GM10266 (cell line): ENCODE data around the gene DAAM1.

Experiments
- DNase-seq: peaks from one replicate; pipeline ENCODE4 v3.0.0; 2012; ENCODE audit errors: extremely low spot score
- CTCF ChIP-seq: IDR thresholded peaks from 2 replicates; pipeline ENCODE4 v1.5.1; 2012; ENCODE audit warnings: mild to moderate bottlenecking, low read depth; ENCODE audit not compliant: control insufficient read depth, insufficient read depth; ENCODE audit errors: missing control alignments

The DAAM1 gene

GRCh38 chr14:59215757-59216156 lies 27.3 kb downstream of the DAAM1 start:
- DNase-seq = no peak
- no peak for TF ChIP-seq CTCF

GRCh38 chr14:59217011-59217410 lies 28.5 kb downstream of the DAAM1 start:
- DNase-seq = no peak
- no peak for TF ChIP-seq CTCF

- DNase-seq = no peak
- no peak for TF ChIP-seq CTCF
Observed at GRCh38 chr14:59221568-59221967, 33.1 kb downstream of the DAAM1 start.

GRCh38 chr14:59224341-59224740 lies 35.9 kb downstream of the DAAM1 start:
- DNase-seq = no peak
- no peak for TF ChIP-seq CTCF

GRCh38 chr14:59225281-59225680 lies 36.8 kb downstream of the DAAM1 start:
- no peak for DNase-seq
- TF ChIP-seq CTCF = no peak

DNA sequence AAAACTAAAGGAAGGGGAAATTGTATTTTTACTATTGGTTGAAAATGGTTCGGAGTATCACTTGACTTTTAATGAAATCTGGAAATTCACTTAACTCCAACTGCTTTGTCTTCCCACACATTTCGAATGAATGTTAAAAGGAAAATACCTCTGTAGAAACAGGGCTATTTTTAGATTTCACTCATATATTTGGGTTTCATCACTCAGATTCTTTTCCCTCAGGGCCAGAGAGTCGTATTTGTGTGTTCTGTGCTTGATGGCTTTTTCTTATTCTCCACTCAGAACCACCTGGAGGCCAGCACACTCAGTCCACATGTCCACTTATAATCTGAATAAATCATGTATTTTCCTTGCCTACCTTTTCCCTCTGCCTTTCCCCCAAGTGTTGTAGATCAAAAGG lies 40.0 kb downstream of the DAAM1 start:
- no peak for DNase-seq
- no peak for TF ChIP-seq CTCF

DNA sequence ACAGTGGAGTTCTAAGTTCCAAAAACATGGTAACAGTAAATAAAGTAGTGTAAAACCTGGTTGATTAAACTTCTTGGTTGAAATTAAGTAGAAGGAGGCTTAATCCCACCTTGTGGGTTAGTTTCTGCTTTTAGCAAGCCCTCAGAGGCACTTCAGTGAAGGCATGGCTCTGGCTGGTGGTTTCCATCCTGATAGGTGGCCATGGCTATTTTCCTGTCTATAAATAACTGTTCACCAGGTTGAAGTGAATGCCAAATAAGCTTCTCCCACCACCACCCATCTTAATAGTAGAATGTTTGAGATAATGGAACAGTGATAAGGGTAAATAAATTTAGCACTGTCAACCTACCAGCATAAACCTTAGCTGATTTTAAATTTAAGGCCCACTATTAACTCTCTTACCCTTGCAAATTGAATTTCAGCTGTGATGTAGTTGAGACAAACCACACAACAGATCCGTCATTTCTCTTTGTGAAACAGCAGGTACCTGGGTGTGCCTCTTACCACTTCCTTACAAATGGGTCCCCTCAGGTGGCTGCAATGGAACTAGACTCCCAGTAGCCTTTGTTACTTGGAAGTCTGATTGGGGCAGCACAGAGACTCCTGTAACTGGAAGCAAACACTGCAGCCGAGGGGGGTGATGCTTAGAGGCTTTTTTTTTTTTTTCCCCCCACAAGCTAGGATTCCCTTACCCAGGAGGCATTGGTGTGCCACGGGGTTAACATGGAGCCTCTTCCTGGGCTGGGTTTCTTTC lies 41.4 kb downstream of the DAAM1 start:
- no peak for DNase-seq
- no peak for TF ChIP-seq CTCF
